Stimulated activated CD4-positive, alpha-beta T cell treated with anti-CD3 and anti-CD28 coated beads, TNF-alpha, amount 100 ng/mL, for 48 hours (primary cell): ENCODE results near the gene TCOF1.

Experiments
- DNase-seq, 3 donors: peaks; one replicate each; pipeline ENCODE4 v3.0.0-alpha.2; 2020; ENCODE audit warnings: low read depth in 3 of 3

Gene TCOF1, protein sequence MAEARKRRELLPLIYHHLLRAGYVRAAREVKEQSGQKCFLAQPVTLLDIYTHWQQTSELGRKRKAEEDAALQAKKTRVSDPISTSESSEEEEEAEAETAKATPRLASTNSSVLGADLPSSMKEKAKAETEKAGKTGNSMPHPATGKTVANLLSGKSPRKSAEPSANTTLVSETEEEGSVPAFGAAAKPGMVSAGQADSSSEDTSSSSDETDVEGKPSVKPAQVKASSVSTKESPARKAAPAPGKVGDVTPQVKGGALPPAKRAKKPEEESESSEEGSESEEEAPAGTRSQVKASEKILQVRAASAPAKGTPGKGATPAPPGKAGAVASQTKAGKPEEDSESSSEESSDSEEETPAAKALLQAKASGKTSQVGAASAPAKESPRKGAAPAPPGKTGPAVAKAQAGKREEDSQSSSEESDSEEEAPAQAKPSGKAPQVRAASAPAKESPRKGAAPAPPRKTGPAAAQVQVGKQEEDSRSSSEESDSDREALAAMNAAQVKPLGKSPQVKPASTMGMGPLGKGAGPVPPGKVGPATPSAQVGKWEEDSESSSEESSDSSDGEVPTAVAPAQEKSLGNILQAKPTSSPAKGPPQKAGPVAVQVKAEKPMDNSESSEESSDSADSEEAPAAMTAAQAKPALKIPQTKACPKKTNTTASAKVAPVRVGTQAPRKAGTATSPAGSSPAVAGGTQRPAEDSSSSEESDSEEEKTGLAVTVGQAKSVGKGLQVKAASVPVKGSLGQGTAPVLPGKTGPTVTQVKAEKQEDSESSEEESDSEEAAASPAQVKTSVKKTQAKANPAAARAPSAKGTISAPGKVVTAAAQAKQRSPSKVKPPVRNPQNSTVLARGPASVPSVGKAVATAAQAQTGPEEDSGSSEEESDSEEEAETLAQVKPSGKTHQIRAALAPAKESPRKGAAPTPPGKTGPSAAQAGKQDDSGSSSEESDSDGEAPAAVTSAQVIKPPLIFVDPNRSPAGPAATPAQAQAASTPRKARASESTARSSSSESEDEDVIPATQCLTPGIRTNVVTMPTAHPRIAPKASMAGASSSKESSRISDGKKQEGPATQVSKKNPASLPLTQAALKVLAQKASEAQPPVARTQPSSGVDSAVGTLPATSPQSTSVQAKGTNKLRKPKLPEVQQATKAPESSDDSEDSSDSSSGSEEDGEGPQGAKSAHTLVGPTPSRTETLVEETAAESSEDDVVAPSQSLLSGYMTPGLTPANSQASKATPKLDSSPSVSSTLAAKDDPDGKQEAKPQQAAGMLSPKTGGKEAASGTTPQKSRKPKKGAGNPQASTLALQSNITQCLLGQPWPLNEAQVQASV (N-terminal part only)

DNA sequence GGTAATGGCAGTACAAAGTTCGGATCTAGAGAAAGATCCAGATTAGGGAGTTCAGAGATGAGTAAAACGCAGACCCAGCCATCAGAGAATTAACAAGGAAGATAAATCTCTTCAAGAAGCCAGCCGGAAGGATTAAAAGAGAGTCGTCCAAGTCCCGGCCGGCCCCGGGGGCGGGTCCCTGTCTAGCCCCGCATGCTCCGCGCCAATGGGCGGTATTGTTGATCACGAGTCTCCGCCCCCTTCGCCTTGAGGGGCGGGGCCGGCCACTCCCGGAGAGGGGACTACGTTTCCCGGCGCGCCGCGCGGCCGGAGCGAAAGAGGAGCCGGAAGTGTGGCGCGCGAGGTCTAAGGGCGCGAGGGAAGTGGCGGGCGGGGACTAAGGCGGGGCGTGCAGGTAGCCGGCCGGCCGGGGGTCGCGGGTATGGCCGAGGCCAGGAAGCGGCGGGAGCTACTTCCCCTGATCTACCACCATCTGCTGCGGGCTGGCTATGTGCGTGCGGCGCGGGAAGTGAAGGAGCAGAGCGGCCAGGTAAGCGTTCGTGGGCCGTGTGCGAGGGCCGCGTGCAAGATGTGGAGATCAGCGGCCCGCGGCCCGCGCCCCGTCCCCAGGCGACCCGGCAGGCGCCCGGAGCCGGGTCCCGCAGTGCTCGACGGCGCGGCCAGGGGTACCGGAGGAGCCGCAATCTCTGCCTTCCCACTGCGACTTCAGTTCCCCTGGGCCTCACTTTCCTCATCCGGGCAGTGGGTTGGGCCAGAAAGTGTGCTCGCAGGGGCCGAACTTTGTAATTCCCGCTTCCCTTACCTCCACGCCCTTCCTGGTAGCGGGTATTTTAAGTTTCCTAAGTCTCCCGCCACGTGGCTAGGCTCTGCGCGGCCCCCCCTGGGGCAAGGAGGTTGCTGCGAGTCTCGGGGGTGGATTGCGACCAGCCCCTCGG, at the start of gene TCOF1:
TSS of gene TCOF1 (plus strand) at position 372 of the 935 bp plus-strand sequence. CDS start at position 422, 50 bp downstream.
- DNase-seq, result peak; percentile 94 to 95 (median 94)

DNA sequence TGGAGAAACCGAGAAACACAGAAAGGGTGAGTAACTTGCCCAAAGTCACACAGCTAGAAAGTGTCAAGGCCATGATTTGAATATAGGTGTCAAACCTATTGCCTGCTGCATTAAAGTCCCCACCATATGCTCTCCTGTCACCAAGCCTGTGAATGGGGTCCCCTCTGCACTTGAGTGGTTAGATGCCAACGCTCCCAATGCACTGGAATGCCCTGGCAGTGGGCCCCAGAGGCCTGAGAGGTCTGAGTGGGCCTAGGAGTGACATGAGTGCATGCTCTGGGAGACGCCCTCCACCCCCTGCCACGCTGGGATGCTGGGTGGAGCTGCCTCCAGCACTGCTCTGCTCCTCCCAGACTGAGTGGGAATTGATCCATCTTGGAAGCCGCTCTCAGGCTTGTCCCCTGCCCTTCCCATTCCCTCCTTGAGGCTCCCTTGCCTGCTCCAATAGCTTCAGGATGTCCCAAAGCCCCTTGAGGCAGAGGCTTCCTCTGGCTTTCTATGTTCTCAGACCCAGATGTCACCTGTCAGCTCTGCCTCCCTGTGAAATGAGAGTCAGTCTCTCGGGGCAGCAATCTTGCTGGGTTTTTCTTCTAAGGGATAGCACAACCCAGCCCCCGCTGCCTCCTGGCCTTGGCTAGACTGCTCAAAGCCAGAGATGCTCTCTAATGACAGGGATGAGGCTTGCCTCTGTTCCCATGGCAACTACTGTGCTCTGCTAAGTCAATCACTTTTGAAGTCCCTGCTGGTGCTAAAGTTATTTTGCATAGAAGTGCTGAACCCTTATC, 48.2 kb upstream of the TCOF1 start:
- DNase-seq, result no peak

GRCh38 chr5:150309886-150310239, 47.6 kb upstream of the TCOF1 start:
- DNase-seq, result no peak

- no peak for DNase-seq
Measured at GRCh38 chr5:150310246-150310645, 47.3 kb upstream of the TCOF1 start.

DNA sequence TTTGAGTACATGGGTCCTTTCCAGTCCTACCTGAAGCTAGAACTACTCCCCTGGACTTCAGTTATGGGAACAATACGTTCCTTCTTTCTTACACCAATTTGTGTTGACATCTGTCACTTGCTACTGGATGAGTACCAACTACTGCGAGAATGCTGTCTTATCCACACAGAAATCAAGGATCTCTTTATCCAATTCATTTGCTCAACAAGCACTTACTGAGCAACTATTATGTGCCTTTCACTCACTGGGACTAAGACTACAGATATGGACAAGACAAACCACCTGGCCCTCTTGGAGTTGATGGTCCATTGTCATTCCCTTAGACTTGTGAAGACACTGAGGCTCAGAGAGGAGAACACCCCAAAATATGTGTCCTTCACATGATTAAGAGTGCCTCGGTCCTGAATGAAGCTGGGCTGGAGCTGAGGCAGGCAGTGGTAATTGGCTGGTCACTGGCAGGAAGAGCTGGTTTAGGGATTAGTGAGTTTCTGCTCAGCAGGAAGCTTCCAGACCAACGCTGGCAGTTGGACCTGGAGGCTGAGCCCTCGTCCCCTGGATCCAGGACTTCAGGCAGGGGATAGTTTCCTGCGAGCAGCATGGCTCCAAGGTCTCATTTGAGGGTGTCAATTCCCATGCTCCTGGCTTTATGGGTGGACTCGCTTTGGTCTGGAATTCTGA, 46.3 kb upstream of the TCOF1 start:
- no peak for DNase-seq

DNA sequence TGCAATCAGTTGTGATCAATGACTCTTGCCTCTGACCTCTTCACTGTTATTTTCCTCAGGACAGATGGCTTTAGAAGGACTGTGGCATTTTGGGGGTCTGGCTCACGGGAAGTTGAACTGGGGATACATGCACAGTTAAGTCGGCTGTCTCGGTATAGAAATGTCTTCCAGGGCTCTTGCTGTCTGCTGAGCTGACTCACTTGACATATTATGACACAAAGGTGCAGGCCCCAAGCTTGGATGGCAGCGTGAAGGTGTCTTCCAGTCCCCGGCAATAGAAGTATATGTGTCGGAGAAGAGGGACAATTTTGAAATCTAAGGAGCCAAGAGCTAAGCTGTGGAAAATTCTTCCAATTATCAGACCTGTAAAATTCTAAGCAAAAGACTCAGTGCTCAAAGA, 45.0 kb upstream of the TCOF1 start:
- no peak for DNase-seq

- DNase-seq, result no peak
Measured at GRCh38 chr5:150313501-150313900, 44.0 kb upstream of the TCOF1 start.

DNA sequence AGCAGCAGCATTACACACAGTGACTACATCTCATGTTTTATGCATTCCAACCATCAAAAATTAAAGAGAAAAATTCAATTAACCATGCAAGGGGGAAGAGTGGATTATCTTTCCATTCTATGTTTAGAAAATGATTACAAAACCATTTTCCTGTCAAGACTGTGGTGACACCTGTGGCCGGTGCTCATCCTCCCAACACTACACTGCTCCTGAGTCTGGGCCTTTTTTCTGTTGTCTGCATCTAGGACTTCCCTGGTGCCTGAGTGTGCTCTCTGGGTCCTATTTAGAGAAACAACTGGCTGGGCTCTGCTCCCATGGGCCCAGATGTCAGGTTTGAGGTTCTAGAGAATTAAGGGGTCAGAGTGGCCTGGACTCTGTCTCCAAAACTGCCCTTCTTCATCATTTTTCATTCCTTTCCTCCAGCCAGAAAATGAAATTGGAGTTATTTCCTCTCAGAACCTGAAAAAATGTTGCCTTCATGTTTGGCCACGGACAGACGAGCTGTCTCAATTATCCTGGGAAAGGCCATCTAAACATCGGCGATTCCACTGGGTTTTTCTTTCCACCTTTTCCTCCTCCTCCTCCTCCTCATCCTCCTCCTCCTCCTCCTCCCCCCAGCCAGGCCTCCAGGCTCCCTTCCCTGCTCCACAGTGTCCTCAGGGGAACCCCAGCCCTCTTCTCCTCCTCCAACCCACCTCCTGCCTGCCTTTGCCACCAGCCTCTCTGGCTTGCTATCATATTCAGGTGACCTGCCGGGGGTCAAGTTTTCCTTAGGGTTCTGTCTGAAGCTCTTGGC, 43.4 kb upstream of the TCOF1 start:
- DNase-seq, result no peak

GRCh38 chr5:150315245-150315644, 42.3 kb upstream of the TCOF1 start:
- no peak for DNase-seq

DNA sequence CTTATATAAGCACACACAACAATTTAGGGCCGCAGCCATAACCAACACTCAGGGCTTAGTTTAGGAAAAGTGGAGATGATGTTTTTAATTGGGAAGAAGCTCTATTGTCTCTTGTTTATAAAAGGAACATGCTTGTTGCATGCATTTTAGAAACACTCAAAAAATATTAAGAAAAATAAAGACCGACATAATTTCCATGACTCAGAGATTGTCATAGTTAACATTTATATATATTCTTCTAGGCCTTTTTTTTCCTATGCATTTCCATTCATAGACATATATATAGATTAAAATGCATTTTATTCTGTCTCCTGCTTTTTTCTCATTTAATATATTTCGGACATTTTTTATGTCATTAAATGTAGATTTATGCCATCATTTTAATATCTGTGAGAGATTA, 41.2 kb upstream of the TCOF1 start:
- no peak for DNase-seq

- peak in 1 of 3 donors; percentile 13 for DNase-seq
Measured at GRCh38 chr5:150317048-150318003, 40.2 kb upstream of the TCOF1 start.

- no peak for DNase-seq
Measured at GRCh38 chr5:150318613-150319483, 38.6 kb upstream of the TCOF1 start.

GRCh38 chr5:150319484-150319790, 38.1 kb upstream of the TCOF1 start:
- DNase-seq, result no peak

- no peak for DNase-seq
Measured at GRCh38 chr5:150320044-150320613, 37.4 kb upstream of the TCOF1 start.

DNA sequence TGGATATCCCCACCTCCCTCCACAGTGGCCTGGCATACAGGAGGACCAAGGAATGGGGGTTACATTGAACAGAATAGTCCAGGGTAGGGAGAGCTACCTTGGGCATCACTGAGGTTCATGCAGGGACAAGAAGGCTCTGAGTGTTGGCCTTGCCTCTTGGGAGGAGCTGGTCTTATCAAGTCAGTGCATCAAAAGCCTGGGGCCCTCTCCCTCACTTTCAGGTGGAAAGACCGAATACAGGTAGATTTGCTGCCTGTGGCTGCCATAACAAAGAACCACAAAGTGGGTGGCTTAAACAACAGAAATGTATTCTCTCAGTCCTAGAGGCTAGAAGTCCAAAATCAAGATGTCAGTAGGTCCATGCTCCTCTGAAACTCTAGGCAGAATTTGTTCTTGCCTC, 36.3 kb upstream of the TCOF1 start:
- DNase-seq, result no peak

GRCh38 chr5:150321784-150322183, 35.7 kb upstream of the TCOF1 start:
- no peak for DNase-seq
